IMR-90 (cell line): ENCODE data around the gene MAGEA2. TPM values are rescaled to one million over a fixed set of nuclear protein-coding genes. Genes with fewer than 3 reads are reported as not detected.

Source experiments
- ATAC-seq: fragments of 200-7000 bp; cut with Tn5 transposase; 2 replicates; pipeline ENCODE4 v1.9.1; 2020; ENCODE audit warnings: low read depth, mild to moderate bottlenecking, moderate library complexity
- BruUV-seq: library from RNA; stranded (reverse); fragments of 400-500 nt; replicated peaks from 2 replicates; lab custom pipeline; 2021; lab: Mats Ljungman, UMichigan
- CTCF ChIA-PET: fragments of 300-600 bp; formaldehyde crosslinking; extraction: SDS; loops from one replicate; lab custom pipeline; 2021; ENCODE audit warnings: antibody characterized with exemption; lab: Yijun Ruan, JAX
- POLR2A ChIA-PET: fragments of 300-600 bp; sonication (Branson Sonifier 250); formaldehyde crosslinking; loops from one replicate; lab custom pipeline; 2022; ENCODE audit warnings: antibody characterized with exemption; ENCODE audit not compliant: unreplicated experiment; lab: Charles Lee
- DNase-seq: peaks from one replicate; pipeline ENCODE4 v3.0.0; 2013
- H2AFZ ChIP-seq: replicated peaks from 2 replicates; pipeline ENCODE3; 2013; ENCODE audit warnings: low read length, mild to moderate bottlenecking; ENCODE audit not compliant: poor library complexity
- H2AK5ac ChIP-seq: 2 replicates; pipeline ENCODE4 v1.6.1; 2013; ENCODE audit warnings: low read depth, low read length, inconsistent platforms
- H2AK9ac ChIP-seq: replicated peaks from 2 replicates; pipeline ENCODE3; 2013; ENCODE audit warnings: mild to moderate bottlenecking, low read depth, low read length, moderate library complexity; ENCODE audit not compliant: poor library complexity
- H2BK120ac ChIP-seq: 2 replicates; pipeline ENCODE4 v1.6.1; 2013; ENCODE audit warnings: low read depth, low read length, inconsistent platforms
- H2BK15ac ChIP-seq: 3 replicates; pipeline ENCODE4 v1.6.1; 2013; ENCODE audit warnings: low read depth, low read length, inconsistent platforms
- H2BK20ac ChIP-seq: 2 replicates; pipeline ENCODE4 v1.6.1; 2013; ENCODE audit warnings: low read depth, mild to moderate bottlenecking, inconsistent platforms, low read length, moderate library complexity
- H2BK5ac ChIP-seq: 2 replicates; pipeline ENCODE4 v1.6.1; 2013; ENCODE audit warnings: mild to moderate bottlenecking, low read depth, low read length, inconsistent platforms; ENCODE audit not compliant: poor library complexity, severe bottlenecking
- H3K14ac ChIP-seq: replicated peaks from 2 replicates; pipeline ENCODE4 v1.6.1; 2013; ENCODE audit warnings: low read depth, low read length, inconsistent platforms
- H3K18ac ChIP-seq: 2 replicates; pipeline ENCODE4 v1.6.1; 2013; ENCODE audit warnings: low read depth, low read length, control low read depth
- H3K23ac ChIP-seq: 2 replicates; pipeline ENCODE4 v1.6.1; 2013; ENCODE audit warnings: low read depth, low read length, inconsistent platforms
- H3K27ac ChIP-seq: 2 replicates; pipeline ENCODE4 v1.5.1; 2013; ENCODE audit warnings: mild to moderate bottlenecking, control low read depth, low read length; ENCODE audit not compliant: insufficient read depth
- H3K27me3 ChIP-seq: 2 replicates; pipeline ENCODE4 v1.6.1; 2013; ENCODE audit warnings: low read length; ENCODE audit not compliant: control insufficient read depth, insufficient read depth
- H3K36me3 ChIP-seq: 2 replicates; pipeline ENCODE4 v1.6.1; 2013; ENCODE audit warnings: low read length, mixed read lengths; ENCODE audit not compliant: control insufficient read depth, insufficient read depth
- H3K4ac ChIP-seq: 2 replicates; pipeline ENCODE4 v1.6.1; 2013; ENCODE audit warnings: low read depth, low read length, inconsistent platforms
- H3K4me1 ChIP-seq: 2 replicates; pipeline ENCODE4 v1.6.1; 2013; ENCODE audit warnings: low read length, mixed read lengths; ENCODE audit not compliant: control insufficient read depth, insufficient read depth
- H3K4me2 ChIP-seq: 2 replicates; pipeline ENCODE4 v1.6.1; 2013; ENCODE audit warnings: low read depth, mild to moderate bottlenecking, control low read depth, low read length, moderate library complexity
- H3K4me3 ChIP-seq: 2 replicates; pipeline ENCODE4 v1.5.1; 2013; ENCODE audit warnings: low read depth, mild to moderate bottlenecking, control low read depth, low read length, moderate library complexity; ENCODE audit not compliant: insufficient read depth
- H3K56ac ChIP-seq: 2 replicates; pipeline ENCODE4 v1.6.1; 2013; ENCODE audit warnings: low read length, inconsistent platforms; ENCODE audit not compliant: insufficient read depth; ENCODE audit errors: extremely low read depth
- H3K79me1 ChIP-seq, 2 experiments: 2 replicates each; pipeline ENCODE4 v1.6.1; 2013; ENCODE audit warnings: low read length in 2 of 2, inconsistent platforms in 1 of 2, low read depth in 1 of 2
- H3K9ac ChIP-seq: 2 replicates; pipeline ENCODE4 v1.6.1; 2013; ENCODE audit warnings: low read depth, low read length, control low read depth
- H3K9me1 ChIP-seq: 2 replicates; pipeline ENCODE4 v1.6.1; 2013; ENCODE audit warnings: low read length, inconsistent platforms; ENCODE audit not compliant: insufficient read depth
- H3K9me3 ChIP-seq: 2 replicates; pipeline ENCODE4 v1.6.1; 2013; ENCODE audit warnings: low read length; ENCODE audit not compliant: control insufficient read depth, insufficient read depth
- H4K20me1 ChIP-seq: 2 replicates; pipeline ENCODE4 v1.6.1; 2013; ENCODE audit warnings: low read length, inconsistent platforms; ENCODE audit not compliant: insufficient read depth
- H4K5ac ChIP-seq: 2 replicates; pipeline ENCODE4 v1.6.1; 2013; ENCODE audit warnings: mild to moderate bottlenecking, low read depth, low read length, control low read depth
- H4K8ac ChIP-seq, 2 experiments: 2 replicates each; pipeline ENCODE4 v1.6.1; 2013; ENCODE audit warnings: low read depth in 2 of 2, low read length in 2 of 2, control low read depth in 1 of 2, inconsistent platforms in 1 of 2
- H4K91ac ChIP-seq: 2 replicates; pipeline ENCODE4 v1.6.1; 2013; ENCODE audit warnings: low read depth, low read length, inconsistent platforms; ENCODE audit not compliant: insufficient read depth
- BHLHE40 ChIP-seq: fragments of 150-350 bp; IDR thresholded peaks from 2 replicates; pipeline ENCODE4 v1.6.1; 2016; ENCODE audit warnings: mild to moderate bottlenecking, low read depth, low read length
- CHD1 ChIP-seq: IDR thresholded peaks from 2 replicates; pipeline ENCODE4 v1.6.1; 2012; ENCODE audit warnings: low read depth, low read length, improper control_type of control experiment
- FOS ChIP-seq: fragments of 150-350 bp; IDR thresholded peaks from 2 replicates; pipeline ENCODE4 v1.6.1; 2016; ENCODE audit warnings: low read depth, low read length
- NFE2L2 ChIP-seq: fragments of 150-350 bp; IDR thresholded peaks from 2 replicates; pipeline ENCODE4 v1.6.1; 2016; ENCODE audit warnings: low read depth, mild to moderate bottlenecking, low read length
- POLR2A ChIP-seq: IDR thresholded peaks from 2 replicates; pipeline ENCODE4 v1.6.1; 2012; ENCODE audit warnings: mild to moderate bottlenecking, low read depth, low read length
- RAD21 ChIP-seq: IDR thresholded peaks from 2 replicates; pipeline ENCODE4 v1.6.1; 2012; ENCODE audit warnings: low read length, improper control_type of control experiment
- RCOR1 ChIP-seq: IDR thresholded peaks from 2 replicates; pipeline ENCODE4 v1.6.1; 2012; ENCODE audit warnings: mild to moderate bottlenecking, low read length, improper control_type of control experiment; ENCODE audit not compliant: insufficient replicate concordance
- RFX5 ChIP-seq: IDR thresholded peaks from 2 replicates; pipeline ENCODE4 v1.8.0; 2012; ENCODE audit warnings: low read depth, mild to moderate bottlenecking, low read length, moderate library complexity
- WGBS, 2 experiments: methylation state at CpG; one replicate each; pipeline versions ENCODE4 v1.1.5 to v1.1.7; 2013; ENCODE audit warnings: missing lambda C conversion rate in 2 of 2; ENCODE audit not compliant: insufficient read length in 1 of 2; ENCODE audit errors: extremely low coverage in 2 of 2; 5-methylcytosine and 5-hydroxymethylcytosine counted together
- dilution Hi-C: fragments of 300-500 bp; cut with HindIII; formaldehyde crosslinking; loops from one replicate; pipeline ENCODE4 v1.14.3; 2018; ENCODE audit warnings: low sequenced_read_pairs; ENCODE audit not compliant: unreplicated experiment
- in situ Hi-C: fragments of 300-500 bp; cut with MboI; formaldehyde crosslinking; loops from 3 replicates; pipeline ENCODE4 v1.14.3; 2019; ENCODE audit warnings: low sequenced_read_pairs, inconsistent platforms, mixed read lengths
- intact Hi-C: fragments of 100-400 bp; cut with micrococcal nuclease; formaldehyde crosslinking; loops from 2 replicates; pipeline ENCODE4 v1.10.0; 2022
- polyA plus RNA-seq, 3 experiments: library from polyadenylated mRNA; depleted of rRNA; stranded (reverse); fragments of >200 nt; gene quantifications; 2 replicates each; pipeline ENCODE4 v1.2.3, GENCODE V29; 2012; ENCODE audit warnings: low replicate concordance in 1 of 3
- total RNA-seq: library from RNA; depleted of rRNA; stranded (reverse); fragments of >200 nt; gene quantifications from 2 replicates; pipeline ENCODE4 v1.2.3, GENCODE V29; 2012
- TF ChIP-seq, protein P1 (sequence below): conservative IDR thresholded peaks from 2 replicates; pipeline ENCODE4 v1.5.1; 2012; ENCODE audit warnings: mild to moderate bottlenecking, low read depth, low read length, improper control_type of control experiment
- TF ChIP-seq, protein P2 (sequence below): fragments of 150-350 bp; IDR thresholded peaks from 2 replicates; pipeline ENCODE4 v1.6.1; 2016; ENCODE audit warnings: low read depth, mild to moderate bottlenecking, low read length, moderate library complexity, borderline replicate concordance

MAGEA2 gene
- total and polyA plus RNA-seq, 2 of the 4 experiments (the other 2 are of a cell fraction), result not detected

DNA sequence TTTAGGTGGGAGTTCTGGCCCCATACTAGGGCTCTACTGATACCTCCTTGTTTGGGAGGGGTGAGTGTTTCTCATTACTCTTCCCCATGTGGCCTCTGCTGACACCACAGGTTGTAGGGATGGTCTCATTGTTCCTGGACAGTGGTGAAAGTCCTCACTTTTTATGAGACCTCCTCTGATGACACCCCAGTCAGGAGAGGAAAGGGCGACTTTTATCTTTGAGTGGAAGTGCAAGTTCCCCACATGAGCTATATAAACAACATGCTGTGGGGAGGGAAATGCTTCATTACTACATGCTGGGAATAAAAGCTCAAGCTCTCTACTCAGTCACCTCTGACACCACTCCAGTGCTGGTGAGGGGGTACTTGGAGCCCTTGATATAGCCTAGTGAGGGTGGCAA, 45.3 kb upstream of the MAGEA2 start:
- no peak overlapping the region for H3K14ac ChIP-seq
- H4K5ac ChIP-seq, result no peak overlapping the region
- no peak overlapping the region for H3K56ac ChIP-seq
- H2BK120ac ChIP-seq, result no peak overlapping the region
- H3K9ac ChIP-seq, result no peak overlapping the region
- no TSS peak for BruUV-seq
- H4K91ac ChIP-seq, result no peak overlapping the region
- no peaks in the 10 kb centered on the region for H4K20me1 ChIP-seq
- H3K27me3 ChIP-seq, result no peaks in the 10 kb centered on the region
- ChIA-PET POLR2A (no interaction called here), CTCF (no interaction called here)
- H2AK9ac ChIP-seq, result no peak overlapping the region
- no peak overlapping the region for H2BK15ac ChIP-seq
- H3K4me1 ChIP-seq, result no peaks in the 10 kb centered on the region
- H3K79me1 ChIP-seq, result no peaks in the 10 kb centered on the region
- no peak overlapping the region for H2AFZ ChIP-seq
- H3K4me3 ChIP-seq, result no peak overlapping the region
- in situ Hi-C loops, result no loop called here
- no peak overlapping the region for H4K8ac ChIP-seq
- dilution Hi-C loops, result no loop called here
- H3K9me3 ChIP-seq, result no peaks in the 10 kb centered on the region
- H3K36me3 ChIP-seq, result no peaks in the 10 kb centered on the region
- H3K4ac ChIP-seq, result no peak overlapping the region
- DNase-seq, result no peak
- H3K23ac ChIP-seq, result no peak overlapping the region
- no peak overlapping the region for H3K4me2 ChIP-seq
- intact Hi-C loops, result no loop called here
- H2AK5ac ChIP-seq, result no peak overlapping the region
- no peak for ATAC-seq
- no peak overlapping the region for H3K27ac ChIP-seq
- TF ChIP-seq BHLHE40, result no peak
- TF ChIP-seq FOS, result no peak
- TF ChIP-seq, protein P1, sequence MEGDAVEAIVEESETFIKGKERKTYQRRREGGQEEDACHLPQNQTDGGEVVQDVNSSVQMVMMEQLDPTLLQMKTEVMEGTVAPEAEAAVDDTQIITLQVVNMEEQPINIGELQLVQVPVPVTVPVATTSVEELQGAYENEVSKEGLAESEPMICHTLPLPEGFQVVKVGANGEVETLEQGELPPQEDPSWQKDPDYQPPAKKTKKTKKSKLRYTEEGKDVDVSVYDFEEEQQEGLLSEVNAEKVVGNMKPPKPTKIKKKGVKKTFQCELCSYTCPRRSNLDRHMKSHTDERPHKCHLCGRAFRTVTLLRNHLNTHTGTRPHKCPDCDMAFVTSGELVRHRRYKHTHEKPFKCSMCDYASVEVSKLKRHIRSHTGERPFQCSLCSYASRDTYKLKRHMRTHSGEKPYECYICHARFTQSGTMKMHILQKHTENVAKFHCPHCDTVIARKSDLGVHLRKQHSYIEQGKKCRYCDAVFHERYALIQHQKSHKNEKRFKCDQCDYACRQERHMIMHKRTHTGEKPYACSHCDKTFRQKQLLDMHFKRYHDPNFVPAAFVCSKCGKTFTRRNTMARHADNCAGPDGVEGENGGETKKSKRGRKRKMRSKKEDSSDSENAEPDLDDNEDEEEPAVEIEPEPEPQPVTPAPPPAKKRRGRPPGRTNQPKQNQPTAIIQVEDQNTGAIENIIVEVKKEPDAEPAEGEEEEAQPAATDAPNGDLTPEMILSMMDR, result no peak
- TF ChIP-seq CHD1, result no peak
- TF ChIP-seq NFE2L2, result no peak
- TF ChIP-seq POLR2A, result no peak
- no peak for TF ChIP-seq RAD21
- TF ChIP-seq RFX5, result no peak
- no peak for TF ChIP-seq RCOR1
- TF ChIP-seq, protein P2, sequence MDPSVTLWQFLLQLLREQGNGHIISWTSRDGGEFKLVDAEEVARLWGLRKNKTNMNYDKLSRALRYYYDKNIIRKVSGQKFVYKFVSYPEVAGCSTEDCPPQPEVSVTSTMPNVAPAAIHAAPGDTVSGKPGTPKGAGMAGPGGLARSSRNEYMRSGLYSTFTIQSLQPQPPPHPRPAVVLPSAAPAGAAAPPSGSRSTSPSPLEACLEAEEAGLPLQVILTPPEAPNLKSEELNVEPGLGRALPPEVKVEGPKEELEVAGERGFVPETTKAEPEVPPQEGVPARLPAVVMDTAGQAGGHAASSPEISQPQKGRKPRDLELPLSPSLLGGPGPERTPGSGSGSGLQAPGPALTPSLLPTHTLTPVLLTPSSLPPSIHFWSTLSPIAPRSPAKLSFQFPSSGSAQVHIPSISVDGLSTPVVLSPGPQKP, result no peak
- no peak overlapping the region for H2BK5ac ChIP-seq
- H3K18ac ChIP-seq, result no peak overlapping the region
- H3K9me1 ChIP-seq, result no peaks in the 10 kb centered on the region
- no CpG with 5 or more reads among the region's 1 CpG for WGBS, 2 experiments
- H2BK20ac ChIP-seq, result no peak overlapping the region
